SK-N-SH (cell line): Measurements from ENCODE around the gene KRT16. TPM values are rescaled to one million over a fixed set of nuclear protein-coding genes. Genes with fewer than 3 reads are reported as not detected.

Experiments
- CTCF ChIA-PET: fragments of 300-600, 350-600 bp; formaldehyde crosslinking; extraction: SDS; loops from one replicate; lab custom pipeline; 2021; lab: Yijun Ruan, JAX
- POLR2A ChIA-PET: fragments of 350-600 bp; sonication (Branson Sonifier 250); formaldehyde crosslinking; extraction: SDS; loops from one replicate; lab custom pipeline; 2020; ENCODE audit warnings: antibody characterized with exemption, inconsistent platforms; lab: Yijun Ruan, JAX
- DNase-seq: peaks from one replicate; pipeline ENCODE4 v3.0.0; 2012
- H2AFZ ChIP-seq: fragments of 200-600 bp; sonication (generic); 2 replicates; pipeline ENCODE4 v1.8.1; 2016; ENCODE audit warnings: antibody characterized with exemption, mild to moderate bottlenecking, low read depth
- H3F3A ChIP-seq: fragments of 200-600 bp; sonication (generic); replicated peaks from 2 replicates; pipeline ENCODE3; 2016; ENCODE audit warnings: antibody characterized with exemption, mild to moderate bottlenecking; ENCODE audit not compliant: insufficient read depth
- H3K27ac ChIP-seq, 2 experiments: fragments of 200-500 bp in 1 of 2; fragments of 200-600 bp in 1 of 2; sonication (Bioruptor generic) in 1 of 2; sonication (generic), shearing (Covaris generic) in 1 of 2; 2 replicates each; pipeline versions ENCODE4 v1.5.1 to v1.6.1; 2014 to 2016; ENCODE audit warnings: low read depth in 2 of 2, inconsistent platforms in 1 of 2, low read length in 1 of 2, mild to moderate bottlenecking in 1 of 2, mixed read lengths in 1 of 2
- H3K27me3 ChIP-seq: fragments of 200-600 bp; sonication (generic), shearing (Covaris generic); 2 replicates; pipeline ENCODE4 v1.6.1; 2016; ENCODE audit warnings: mixed run types; ENCODE audit not compliant: insufficient read depth
- H3K36me3 ChIP-seq, 2 experiments: fragments of 200-500 bp in 1 of 2; fragments of 200-600 bp in 1 of 2; sonication (Bioruptor generic) in 1 of 2; sonication (generic) in 1 of 2; replicated peaks in 1 of 2; 2 replicates each; pipeline versions ENCODE3 to v1.5.1; 2014 to 2016; ENCODE audit warnings: low read length in 1 of 2, mild to moderate bottlenecking in 1 of 2; ENCODE audit not compliant: insufficient read depth in 2 of 2, control insufficient read depth in 1 of 2
- H3K4me1 ChIP-seq, 2 experiments: fragments of 200-500 bp in 1 of 2; fragments of 200-600 bp in 1 of 2; sonication (Bioruptor generic) in 1 of 2; sonication (generic), shearing (Covaris generic) in 1 of 2; 2 replicates each; pipeline versions ENCODE4 v1.5.1 to v1.6.1; 2014 to 2016; ENCODE audit warnings: low read depth in 1 of 2, low read length in 1 of 2, mixed run types in 1 of 2; ENCODE audit not compliant: insufficient read depth in 2 of 2, control insufficient read depth in 1 of 2
- H3K4me2 ChIP-seq: fragments of 200-600 bp; sonication (generic), shearing (Covaris generic); 2 replicates; pipeline ENCODE4 v1.6.1; 2017; ENCODE audit warnings: mixed run types
- H3K4me3 ChIP-seq, 2 experiments: fragments of 200-500 bp in 1 of 2; fragments of 200-600 bp in 1 of 2; sonication (Bioruptor generic) in 1 of 2; sonication (generic), shearing (Covaris generic) in 1 of 2; 2 replicates each; pipeline versions ENCODE4 v1.5.1 to v1.8.1; 2014 to 2016; ENCODE audit warnings: low read depth in 2 of 2, inconsistent platforms in 1 of 2, low read length in 1 of 2, mild to moderate bottlenecking in 1 of 2, mixed read lengths in 1 of 2, moderate library complexity in 1 of 2
- H3K79me2 ChIP-seq: fragments of 200-600 bp; sonication (generic); 2 replicates; pipeline ENCODE4 v1.8.1; 2017; ENCODE audit warnings: mild to moderate bottlenecking; ENCODE audit not compliant: insufficient read depth
- H3K9ac ChIP-seq: fragments of 200-600 bp; sonication (generic); 2 replicates; pipeline ENCODE4 v1.6.1; 2017; ENCODE audit warnings: mixed run types
- H3K9me2 ChIP-seq: fragments of 200-600 bp; sonication (generic); 2 replicates; pipeline ENCODE4 v1.6.1; 2017; ENCODE audit warnings: mixed run types
- H3K9me3 ChIP-seq: fragments of 200-600 bp; sonication (generic); 2 replicates; pipeline ENCODE4 v1.6.1; 2017; ENCODE audit warnings: mixed run types, mild to moderate bottlenecking, moderate library complexity
- H4K20me1 ChIP-seq: fragments of 200-600 bp; sonication (generic); 2 replicates; pipeline ENCODE4 v1.6.1; 2017; ENCODE audit warnings: mild to moderate bottlenecking, mixed run types; ENCODE audit not compliant: insufficient read depth
- CHD2 ChIP-seq: fragments of 150-350 bp; IDR thresholded peaks from 2 replicates; pipeline ENCODE4 v1.6.1; 2018; ENCODE audit warnings: low read length; ENCODE audit not compliant: partially characterized antibody
- EZH2phosphoT487 ChIP-seq: fragments of 200-600 bp; sonication (generic); IDR thresholded peaks from 2 replicates; pipeline ENCODE4 v1.6.1; 2017; ENCODE audit warnings: low read depth, mixed run types, mild to moderate bottlenecking, antibody characterized with exemption, moderate library complexity, borderline replicate concordance
- FOXM1 ChIP-seq: IDR thresholded peaks from 2 replicates; pipeline ENCODE4 v1.4.0; 2012; ENCODE audit warnings: low read depth, mild to moderate bottlenecking
- JUND ChIP-seq: IDR thresholded peaks from 2 replicates; pipeline ENCODE4 v1.4.0; 2012
- MEF2A ChIP-seq: IDR thresholded peaks from 2 replicates; pipeline ENCODE4 v1.4.0; 2012; ENCODE audit warnings: low read depth, borderline replicate concordance
- NFIC ChIP-seq: IDR thresholded peaks from 2 replicates; pipeline ENCODE4 v1.4.0; 2012; ENCODE audit warnings: borderline replicate concordance
- NRF1 ChIP-seq: IDR thresholded peaks from 2 replicates; pipeline ENCODE4 v1.6.1; 2012; ENCODE audit warnings: low read depth, mild to moderate bottlenecking, low read length
- POLR2AphosphoS5 ChIP-seq: IDR thresholded peaks from 2 replicates; pipeline ENCODE4 v1.6.1; 2012; ENCODE audit warnings: low read depth, low read length
- RCOR1 ChIP-seq: fragments of 150-350 bp; IDR thresholded peaks from 2 replicates; pipeline ENCODE4 v1.6.1; 2017; ENCODE audit warnings: antibody characterized with exemption, low read length
- RFX5 ChIP-seq: IDR thresholded peaks from 2 replicates; pipeline ENCODE4 v1.6.1; 2012; ENCODE audit warnings: mild to moderate bottlenecking, improper control_type of control experiment, low read length
- RXRA ChIP-seq: IDR thresholded peaks from 2 replicates; pipeline ENCODE4 v1.4.0; 2012; ENCODE audit warnings: low read depth, mild to moderate bottlenecking, borderline replicate concordance
- TAF1 ChIP-seq: IDR thresholded peaks from 2 replicates; pipeline ENCODE4 v1.6.1; 2012; ENCODE audit warnings: low read depth, mild to moderate bottlenecking, low read length, moderate library complexity, borderline replicate concordance
- TCF12 ChIP-seq: IDR thresholded peaks from 2 replicates; pipeline ENCODE4 v1.4.0; 2012
- TEAD4 ChIP-seq: IDR thresholded peaks from 2 replicates; pipeline ENCODE4 v1.4.0; 2012; ENCODE audit warnings: mild to moderate bottlenecking, borderline replicate concordance; ENCODE audit not compliant: insufficient read depth
- ZBTB33 ChIP-seq: IDR thresholded peaks from 2 replicates; pipeline ENCODE4 v1.4.0; 2012; ENCODE audit warnings: low read depth, borderline replicate concordance
- WGBS: methylation state at CpG from one replicate; pipeline ENCODE4 v1.1.6; 2017; ENCODE audit warnings: low lambda C conversion rate; 5-methylcytosine and 5-hydroxymethylcytosine counted together
- polyA plus RNA-seq, 3 experiments: library from polyadenylated mRNA; depleted of rRNA; stranded (reverse); fragments of >200 nt; gene quantifications; 2 replicates each; pipeline ENCODE4 v1.2.3, GENCODE V29; 2012
- TF ChIP-seq, protein P1 (sequence below): IDR thresholded peaks from 2 replicates; pipeline ENCODE4 v1.4.0; 2012; ENCODE audit warnings: low read depth, borderline replicate concordance
- TF ChIP-seq, protein P2 (sequence below): IDR thresholded peaks from 2 replicates; pipeline ENCODE4 v1.6.1; 2012; ENCODE audit warnings: mild to moderate bottlenecking, low read depth, low read length, moderate library complexity

Gene KRT16
- polyA plus RNA-seq, 1 of the 3 experiments (the other 2 are of a cell fraction): not detected

DNA sequence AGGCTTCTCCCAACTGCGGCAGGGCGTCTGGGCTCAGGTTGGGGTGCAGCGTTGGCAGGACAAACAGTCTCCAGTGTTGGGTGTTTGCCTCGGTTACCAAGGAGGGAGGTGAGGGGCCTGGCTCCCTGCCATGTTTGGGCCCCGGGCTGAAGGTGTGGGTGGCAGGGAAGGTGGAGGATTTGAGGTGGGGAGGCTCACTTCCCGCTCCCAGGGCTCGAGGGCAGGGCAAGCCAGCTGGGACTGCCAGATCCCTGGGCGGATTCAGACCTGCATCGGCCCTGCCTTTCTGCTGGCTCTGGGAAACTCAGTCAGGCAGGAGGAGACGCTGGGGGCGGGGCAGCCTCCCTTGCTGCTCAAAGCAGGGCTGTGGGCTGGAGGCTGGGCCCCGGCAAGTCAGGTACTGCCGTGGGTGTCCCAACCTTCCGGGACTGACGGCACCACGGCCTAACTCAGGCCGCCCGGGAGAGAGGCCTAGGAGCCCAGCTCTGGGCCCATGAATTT lies 43.1 kb upstream of the KRT16 start:
- Histone ChIP-seq H3K36me3 (no peaks in the 10 kb centered on the region), H4K20me1 (no peaks in the 10 kb centered on the region), H3K9me2 (no peaks in the 10 kb centered on the region), H3K9ac (no peak overlapping the region), H2AFZ (no peak overlapping the region), H3K27ac (no peak overlapping the region), H3K27me3 (no peaks in the 10 kb centered on the region), H3K4me3 (no peak overlapping the region), H3K4me1 (no peaks in the 10 kb centered on the region; a peak in 1 of 4 replicates), H3K79me2 (no peaks in the 10 kb centered on the region), H3K9me3 (no peaks in the 10 kb centered on the region), H3F3A (no peaks in the 10 kb centered on the region), H3K4me2 (no peak overlapping the region)
- POLR2A ChIA-PET: no interaction called here
- no peak for DNase-seq
- 53% methylated on average over 7 of the region's 18 CpGs for WGBS
- TF ChIP-seq JUND (no peak), POLR2AphosphoS5 (no peak), FOXM1 (no peak), NRF1 (no peak), RCOR1 (no peak), TAF1 (no peak), TEAD4 (no peak), CHD2 (no peak), EZH2phosphoT487 (no peak), MEF2A (no peak), TCF12 (no peak), NFIC (no peak), RXRA (no peak), ZBTB33 (no peak), RFX5 (no peak)
- TF ChIP-seq, protein P1, sequence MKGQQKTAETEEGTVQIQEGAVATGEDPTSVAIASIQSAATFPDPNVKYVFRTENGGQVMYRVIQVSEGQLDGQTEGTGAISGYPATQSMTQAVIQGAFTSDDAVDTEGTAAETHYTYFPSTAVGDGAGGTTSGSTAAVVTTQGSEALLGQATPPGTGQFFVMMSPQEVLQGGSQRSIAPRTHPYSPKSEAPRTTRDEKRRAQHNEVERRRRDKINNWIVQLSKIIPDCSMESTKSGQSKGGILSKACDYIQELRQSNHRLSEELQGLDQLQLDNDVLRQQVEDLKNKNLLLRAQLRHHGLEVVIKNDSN: no peak
- TF ChIP-seq, protein P2, sequence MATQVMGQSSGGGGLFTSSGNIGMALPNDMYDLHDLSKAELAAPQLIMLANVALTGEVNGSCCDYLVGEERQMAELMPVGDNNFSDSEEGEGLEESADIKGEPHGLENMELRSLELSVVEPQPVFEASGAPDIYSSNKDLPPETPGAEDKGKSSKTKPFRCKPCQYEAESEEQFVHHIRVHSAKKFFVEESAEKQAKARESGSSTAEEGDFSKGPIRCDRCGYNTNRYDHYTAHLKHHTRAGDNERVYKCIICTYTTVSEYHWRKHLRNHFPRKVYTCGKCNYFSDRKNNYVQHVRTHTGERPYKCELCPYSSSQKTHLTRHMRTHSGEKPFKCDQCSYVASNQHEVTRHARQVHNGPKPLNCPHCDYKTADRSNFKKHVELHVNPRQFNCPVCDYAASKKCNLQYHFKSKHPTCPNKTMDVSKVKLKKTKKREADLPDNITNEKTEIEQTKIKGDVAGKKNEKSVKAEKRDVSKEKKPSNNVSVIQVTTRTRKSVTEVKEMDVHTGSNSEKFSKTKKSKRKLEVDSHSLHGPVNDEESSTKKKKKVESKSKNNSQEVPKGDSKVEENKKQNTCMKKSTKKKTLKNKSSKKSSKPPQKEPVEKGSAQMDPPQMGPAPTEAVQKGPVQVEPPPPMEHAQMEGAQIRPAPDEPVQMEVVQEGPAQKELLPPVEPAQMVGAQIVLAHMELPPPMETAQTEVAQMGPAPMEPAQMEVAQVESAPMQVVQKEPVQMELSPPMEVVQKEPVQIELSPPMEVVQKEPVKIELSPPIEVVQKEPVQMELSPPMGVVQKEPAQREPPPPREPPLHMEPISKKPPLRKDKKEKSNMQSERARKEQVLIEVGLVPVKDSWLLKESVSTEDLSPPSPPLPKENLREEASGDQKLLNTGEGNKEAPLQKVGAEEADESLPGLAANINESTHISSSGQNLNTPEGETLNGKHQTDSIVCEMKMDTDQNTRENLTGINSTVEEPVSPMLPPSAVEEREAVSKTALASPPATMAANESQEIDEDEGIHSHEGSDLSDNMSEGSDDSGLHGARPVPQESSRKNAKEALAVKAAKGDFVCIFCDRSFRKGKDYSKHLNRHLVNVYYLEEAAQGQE: no peak
- CTCF ChIA-PET: interaction anchor here (1.2 to 20.6 kb wide), 3 partner anchors 8 to 105 kb away, joined by 5 to 646 read pairs (median 10); no protein-coding TSS in a partner anchor
